Smooth muscle cell of the coronary artery (primary cell): ENCODE data around the gene OSR1. TPM values are rescaled to one million over a fixed set of nuclear protein-coding genes. Genes with fewer than 3 reads are reported as not detected.

Experiments
- total RNA-seq: library from RNA; depleted of rRNA; stranded (reverse); fragments of >200 nt; gene quantifications from 2 replicates; pipeline ENCODE4 v1.2.3, GENCODE V29; 2014; ENCODE audit warnings: low replicate concordance

The OSR1 gene
- 15.3 and 56.5 TPM in 2 replicates for total RNA-seq

GRCh38 chr2:19358242-19359020 is at the start of gene OSR1:
Gene OSR1, minus strand, starts transcription at chr2:19358623. Its CDS starts 4,818 bp downstream, at chr2:19353805.

